Spinal cord (tissue), 10 donors: ENCODE results near the gene NAA16. TPM values are rescaled to one million over a fixed set of nuclear protein-coding genes. Genes with fewer than 3 reads are reported as not detected.

ENCODE experiments used
- DNase-seq, 6 donors: peaks; one replicate each; pipeline versions ENCODE4 v3.0.0 to v3.0.0-alpha.2; 2013 to 2015; ENCODE audit warnings: low spot score in 6 of 6, low read depth in 4 of 6
- H3K27ac ChIP-seq: one replicate; pipeline ENCODE4 v1.5.1; 2013; ENCODE audit warnings: low read depth, low read length, control low read depth
- H3K27me3 ChIP-seq: one replicate; pipeline ENCODE4 v1.6.1; 2013; ENCODE audit warnings: low read length; ENCODE audit not compliant: control insufficient read depth, insufficient read depth
- H3K36me3 ChIP-seq: one replicate; pipeline ENCODE4 v1.6.1; 2013; ENCODE audit warnings: low read length; ENCODE audit not compliant: control insufficient read depth, insufficient read depth
- H3K4me1 ChIP-seq: one replicate; pipeline ENCODE4 v1.6.1; 2013; ENCODE audit warnings: low read length; ENCODE audit not compliant: control insufficient read depth, insufficient read depth
- H3K4me3 ChIP-seq: one replicate; pipeline ENCODE4 v1.5.1; 2013; ENCODE audit warnings: low read depth, low read length, control low read depth
- H3K9me3 ChIP-seq: one replicate; pipeline ENCODE4 v1.6.1; 2013; ENCODE audit warnings: low read length; ENCODE audit not compliant: control insufficient read depth, insufficient read depth
- WGBS: methylation state at CpG from one replicate; pipeline ENCODE4 v1.1.5; 2013; ENCODE audit warnings: missing lambda C conversion rate; ENCODE audit not compliant: insufficient coverage; 5-methylcytosine and 5-hydroxymethylcytosine counted together
- polyA plus RNA-seq, 2 donors: library from polyadenylated mRNA; unstranded; fragments of 120-200 nt; gene quantifications; one replicate each; pipeline ENCODE4 v1.2.1, GENCODE V29; 2013; ENCODE audit not compliant: insufficient read length in 2 of 2
- small RNA-seq: library from RNA; depleted of rRNA; stranded (forward); fragments of <200 nt; gene quantifications from one replicate; pipeline ENCODE3, GENCODE V24; 2014; ENCODE audit warnings: low replicate concordance
- total RNA-seq, 2 donors: library from RNA; depleted of rRNA in 1 of 2; stranded (reverse); fragments of 120-200 nt in 1 of 2; fragments of >200 nt in 1 of 2; gene quantifications; one replicate each; pipeline versions ENCODE4 v1.2.3 to v1.2.4, GENCODE V29; 2013 to 2014
- donor health status: healthy.

The NAA16 gene
- total and polyA plus RNA-seq, 4 donors: 22.8 to 36.1 (median 29.3) TPM

- Histone ChIP-seq H3K27me3 (no peaks in the 10 kb centered on the region), H3K27ac (no peak overlapping the region), H3K4me1 (peaks cover 9% of the 10 kb centered on the region), H3K36me3 (no peaks in the 10 kb centered on the region), H3K4me3 (no peak overlapping the region), H3K9me3 (no peaks in the 10 kb centered on the region)
- no peak for DNase-seq
- WGBS: 73% methylated on average over 10 of the region's 22 CpGs
Measured at GRCh38 chr13:41426047-41426446, 115.0 kb downstream of the NAA16 start.

Small RNAs within 50 kb of the gene (small RNA-seq; reads per million reads assigned to genes)
- not detected for gene RNU6-57P

Other genes with a start within 250 kb of the NAA16 start
- gene WBP4, start 249.8 kb upstream of the NAA16 start, total RNA-seq: 10 to 100 TPM; 15.4 to 16.4 TPM
- gene WBP4, start 249.8 kb upstream of the NAA16 start, polyA plus RNA-seq: 10 to 100 TPM; 19.3 to 24.1 TPM
- gene KBTBD6, start 178.5 kb upstream of the NAA16 start, total RNA-seq: 10 to 100 TPM; 19.2 to 50.6 TPM
- gene KBTBD6, start 178.5 kb upstream of the NAA16 start, polyA plus RNA-seq: 10 to 100 TPM; 37.2 to 51.0 TPM
- 10 to 100 TPM; 16.0 to 24.2 TPM for gene KBTBD7, start 116.7 kb upstream of the NAA16 start, total RNA-seq
- gene KBTBD7, start 116.7 kb upstream of the NAA16 start, polyA plus RNA-seq: 10 to 100 TPM; 17.7 to 21.9 TPM
- 10 to 100 TPM; 12.2 to 17.1 TPM for gene MTRF1, start 47.7 kb upstream of the NAA16 start, total RNA-seq
- 10 to 100 TPM; 15.1 to 17.4 TPM for gene MTRF1, start 47.7 kb upstream of the NAA16 start, polyA plus RNA-seq
- 10 to 100 TPM; 56.3 to 86.3 TPM for gene RGCC, start 146.3 kb downstream of the NAA16 start, total RNA-seq
- gene RGCC, start 146.3 kb downstream of the NAA16 start, polyA plus RNA-seq: 10 to 100 TPM; 59.3 to 66.6 TPM